Stimulated activated CD4-positive, alpha-beta T cell treated with anti-CD3 and anti-CD28 coated beads, Interleukin-2, amount 100 ng/mL, for 24 hours (primary cell): ENCODE data around the gene HELZ.

Source experiments
- DNase-seq, 2 donors: peaks; one replicate each; pipeline ENCODE4 v3.0.0-alpha.2; 2020

HELZ gene

GRCh38 chr17:67224736-67225135, 20.3 kb downstream of the HELZ start:
- no peak for DNase-seq

GRCh38 chr17:67223924-67224323, 21.1 kb downstream of the HELZ start:
- no peak for DNase-seq

- DNase-seq = no peak
These were observed 23.7 kb downstream of the HELZ start for GRCh38 chr17:67221062-67221998.

GRCh38 chr17:67218385-67218950, 26.5 kb downstream of the HELZ start:
- no peak for DNase-seq

GRCh38 chr17:67217446-67217845, 27.6 kb downstream of the HELZ start:
- no peak for DNase-seq

- DNase-seq = no peak
These were observed 28.2 kb downstream of the HELZ start for GRCh38 chr17:67216578-67217320.

GRCh38 chr17:67215991-67216421, 29.0 kb downstream of the HELZ start:
- DNase-seq = no peak

GRCh38 chr17:67212714-67213417, 32.1 kb downstream of the HELZ start:
- no peak for DNase-seq

- no peak for DNase-seq
These were observed 32.8 kb downstream of the HELZ start for GRCh38 chr17:67212231-67212630.

- DNase-seq = no peak
These were observed 33.3 kb downstream of the HELZ start for GRCh38 chr17:67211742-67212141.

- DNase-seq = no peak
These were observed 34.1 kb downstream of the HELZ start for GRCh38 chr17:67210915-67211314.

GRCh38 chr17:67208232-67208631, 36.8 kb downstream of the HELZ start:
- no peak for DNase-seq

GRCh38 chr17:67203818-67204217, 41.2 kb downstream of the HELZ start:
- no peak for DNase-seq

GRCh38 chr17:67202503-67202902, 42.5 kb downstream of the HELZ start:
- DNase-seq = no peak

GRCh38 chr17:67200727-67201301, 44.2 kb downstream of the HELZ start:
- DNase-seq = no peak

GRCh38 chr17:67198131-67198530, 46.9 kb downstream of the HELZ start:
- no peak for DNase-seq

GRCh38 chr17:67197023-67197422, 48.0 kb downstream of the HELZ start:
- DNase-seq = peak; percentile 14 to 19

- no peak for DNase-seq
These were observed 48.6 kb downstream of the HELZ start for GRCh38 chr17:67196422-67196821.

- DNase-seq = no peak
These were observed 50.9 kb downstream of the HELZ start for GRCh38 chr17:67194134-67194533.

- DNase-seq = no peak
These were observed 57.1 kb downstream of the HELZ start for GRCh38 chr17:67187927-67188326.

GRCh38 chr17:67186782-67187181, 58.2 kb downstream of the HELZ start:
- no peak for DNase-seq

GRCh38 chr17:67183531-67183930, 61.5 kb downstream of the HELZ start:
- DNase-seq = no peak

GRCh38 chr17:67181825-67182224, 63.2 kb downstream of the HELZ start:
- DNase-seq = no peak
